ENCODE data around the gene AHNAK2. TPM values are rescaled to one million over a fixed set of nuclear protein-coding genes. Genes with fewer than 3 reads are reported as not detected.

The AHNAK2 gene
- total and polyA plus RNA-seq, 2 of the 13 experiments (the other 11 are each of a cell fraction or from before 2014, with no cell fraction given): 0.11 to 0.18 TPM

GRCh38 chr14:105021656-105022275 lies 43.6 kb upstream of the AHNAK2 start (continued):
- TF ChIP-seq GMEB1 (CRISPR knock-in tag; IDR thresholded peaks at IDR 0.05; ENCODE audit: borderline replicate concordance) (no peak), SRSF1 (optimal IDR thresholded peaks at IDR 0.05; ENCODE audit: low read depth, low read length) (peak; percentile 46), BCL6 (CRISPR knock-in tag; IDR thresholded peaks at IDR 0.05) (no peak; the same call in 1 of the 2 replicates), TARDBP (CRISPR knock-in tag; IDR thresholded peaks at IDR 0.05) (no peak), ZSCAN5A (CRISPR knock-in tag; IDR thresholded peaks at IDR 0.05; ENCODE audit: borderline replicate concordance) (no peak), ZNF446 (CRISPR knock-in tag; IDR thresholded peaks at IDR 0.05) (no peak), YEATS4 (CRISPR knock-in tag; IDR thresholded peaks at IDR 0.05; ENCODE audit: borderline replicate concordance) (no peak; the same call in 1 of the 2 replicates), ZNF510 (CRISPR knock-in tag; IDR thresholded peaks at IDR 0.05; ENCODE audit: low read depth) (0 out of 2 replicates have a peak, but pooled peaks have one; percentile 31), HOXA3 (CRISPR knock-in tag; IDR thresholded peaks at IDR 0.05) (no peak; the same call in 1 of the 2 replicates), PRPF4 (IDR thresholded peaks at IDR 0.05; ENCODE audit: low read depth, low read length, poor library complexity, severe bottlenecking) (no peak), DMAP1 (CRISPR knock-in tag; IDR thresholded peaks at IDR 0.05) (peak; percentile 56; the same call in 1 of the 2 replicates), RFXAP (CRISPR knock-in tag; IDR thresholded peaks at IDR 0.05; ENCODE audit: borderline replicate concordance) (no peak), ZNF17 (CRISPR knock-in tag; IDR thresholded peaks at IDR 0.05) (0 out of 2 replicates have a peak, but pooled peaks have one; percentile 58), BATF2 (CRISPR knock-in tag; IDR thresholded peaks at IDR 0.05) (no peak), NCOA2 (CRISPR knock-in tag; IDR thresholded peaks at IDR 0.05) (no peak), POGK (CRISPR knock-in tag; conservative IDR thresholded peaks at IDR 0.05) (no peak), SALL1 (CRISPR knock-in tag; IDR thresholded peaks at IDR 0.05) (no peak; the same call in 1 of the 2 replicates), ZNF142 (CRISPR knock-in tag; IDR thresholded peaks at IDR 0.05) (no peak)
